AG10803 (cell line): ENCODE results near the gene ENTPD1.
A peak's percentile ranks its signal among the peaks of the same experiment; 100 is the strongest.
"Not testable (repeated sequence)": the region's sequence is repeated elsewhere in the genome, so short reads cannot be mapped to it uniquely, and the experiment has no call there.

ENCODE experiments used
- DNase-seq: peaks from one replicate; pipeline ENCODE4 v3.0.0; 2010; ENCODE audit warnings: low read depth
- H3K4me3 ChIP-seq: 2 replicates; pipeline ENCODE4 v1.5.1; 2011; ENCODE audit warnings: mild to moderate bottlenecking, low read length, control low read depth
- TF ChIP-seq, protein P1 (sequence below): conservative IDR thresholded peaks from 2 replicates; pipeline ENCODE4 v1.5.1; 2011; ENCODE audit warnings: mild to moderate bottlenecking, low read length, control low read depth, inconsistent platforms

The ENTPD1 gene

DNA sequence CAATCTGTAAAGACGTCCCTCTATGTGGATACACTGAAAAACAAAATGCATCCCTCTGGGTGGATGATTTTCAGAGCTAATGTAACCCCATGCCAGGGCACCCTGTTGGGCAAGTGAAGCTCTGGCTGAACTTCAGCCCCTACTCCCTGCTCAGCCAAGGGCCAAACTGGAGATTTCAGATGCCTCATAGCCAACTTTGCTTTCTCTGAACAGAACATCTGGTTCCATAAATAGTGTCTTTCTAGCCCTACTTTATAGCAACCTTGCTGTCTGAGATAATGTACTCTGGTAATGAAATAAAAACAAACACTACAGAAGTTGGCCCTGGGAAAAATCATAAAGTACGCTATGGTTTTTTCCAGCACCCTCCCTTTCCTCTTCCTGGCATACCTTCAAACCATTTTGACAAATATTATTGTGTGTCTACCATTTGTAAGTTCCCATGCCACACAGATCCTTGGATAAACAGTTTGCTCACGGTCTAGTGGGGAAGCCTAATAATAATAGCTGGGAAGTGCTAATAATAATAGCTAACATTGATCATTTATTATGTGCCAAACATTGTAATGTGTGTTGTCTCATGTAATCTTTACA lies 3.4 kb downstream of the ENTPD1 start:
- H3K4me3 ChIP-seq: no peak overlapping the region
- TF ChIP-seq, protein P1, sequence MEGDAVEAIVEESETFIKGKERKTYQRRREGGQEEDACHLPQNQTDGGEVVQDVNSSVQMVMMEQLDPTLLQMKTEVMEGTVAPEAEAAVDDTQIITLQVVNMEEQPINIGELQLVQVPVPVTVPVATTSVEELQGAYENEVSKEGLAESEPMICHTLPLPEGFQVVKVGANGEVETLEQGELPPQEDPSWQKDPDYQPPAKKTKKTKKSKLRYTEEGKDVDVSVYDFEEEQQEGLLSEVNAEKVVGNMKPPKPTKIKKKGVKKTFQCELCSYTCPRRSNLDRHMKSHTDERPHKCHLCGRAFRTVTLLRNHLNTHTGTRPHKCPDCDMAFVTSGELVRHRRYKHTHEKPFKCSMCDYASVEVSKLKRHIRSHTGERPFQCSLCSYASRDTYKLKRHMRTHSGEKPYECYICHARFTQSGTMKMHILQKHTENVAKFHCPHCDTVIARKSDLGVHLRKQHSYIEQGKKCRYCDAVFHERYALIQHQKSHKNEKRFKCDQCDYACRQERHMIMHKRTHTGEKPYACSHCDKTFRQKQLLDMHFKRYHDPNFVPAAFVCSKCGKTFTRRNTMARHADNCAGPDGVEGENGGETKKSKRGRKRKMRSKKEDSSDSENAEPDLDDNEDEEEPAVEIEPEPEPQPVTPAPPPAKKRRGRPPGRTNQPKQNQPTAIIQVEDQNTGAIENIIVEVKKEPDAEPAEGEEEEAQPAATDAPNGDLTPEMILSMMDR: no peak
- no peak for DNase-seq

GRCh38 chr10:95761939-95762492 lies 6.1 kb downstream of the ENTPD1 start:
- no peak for DNase-seq
- TF ChIP-seq, protein P1: no peak
- H3K4me3 ChIP-seq: no peak overlapping the region

- TF ChIP-seq, protein P1: no peak
- no peak overlapping the region for H3K4me3 ChIP-seq
- DNase-seq: peak; percentile 5
Measured at GRCh38 chr10:95767884-95768556, 12.1 kb downstream of the ENTPD1 start.

- H3K4me3 ChIP-seq: no peak overlapping the region
- DNase-seq: no peak
- TF ChIP-seq, protein P1: no peak
Measured at GRCh38 chr10:95770084-95770720, 14.2 kb downstream of the ENTPD1 start.

- not testable (repeated sequence) for H3K4me3 ChIP-seq, DNase-seq
Measured at GRCh38 chr10:95773454-95773853, 17.5 kb downstream of the ENTPD1 start.

DNA sequence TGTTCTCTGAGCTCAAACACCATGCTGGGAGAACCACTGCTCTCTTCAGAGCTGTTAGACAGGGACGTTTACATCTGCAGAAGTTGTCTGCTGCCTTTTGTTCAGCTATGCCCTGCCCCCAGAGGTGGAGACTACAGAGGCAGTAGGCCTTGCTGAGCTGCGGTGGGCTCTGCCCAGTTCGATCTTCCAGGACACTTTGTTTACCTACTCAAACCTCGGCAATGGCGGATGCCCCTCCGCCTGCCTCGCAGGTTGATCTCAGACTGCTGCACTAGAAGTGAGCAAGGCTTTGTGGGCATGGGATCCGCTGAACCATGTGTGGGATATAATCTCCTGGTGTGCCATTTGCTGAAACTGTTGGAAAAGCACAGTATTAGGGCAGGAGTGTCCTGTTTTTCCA lies 21.7 kb downstream of the ENTPD1 start:
- not testable (repeated sequence) for H3K4me3 ChIP-seq, DNase-seq

DNA sequence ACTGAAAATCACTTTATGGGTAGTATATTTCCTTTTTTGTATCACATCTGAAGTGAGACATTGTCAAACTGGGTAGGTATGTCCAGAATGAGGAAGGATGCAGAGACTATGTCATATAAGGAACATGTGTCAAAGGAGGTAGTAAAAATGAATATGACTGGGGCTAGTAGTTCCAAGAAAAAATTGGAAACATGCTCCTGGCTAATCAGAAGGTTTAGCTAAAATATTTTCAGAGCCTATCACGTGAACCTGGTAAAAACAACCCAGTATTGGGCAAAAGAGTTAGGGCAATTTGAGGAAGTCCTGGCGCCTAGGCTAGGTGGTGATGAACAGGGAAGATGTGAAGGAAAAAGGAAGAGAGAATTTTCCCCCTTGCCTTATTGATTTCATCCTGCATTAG lies 26.4 kb downstream of the ENTPD1 start:
- DNase-seq: no peak
- TF ChIP-seq, protein P1: no peak
- H3K4me3 ChIP-seq: no peak overlapping the region

- no peak for DNase-seq
- TF ChIP-seq, protein P1: no peak
- no peak overlapping the region for H3K4me3 ChIP-seq
Measured at GRCh38 chr10:95783741-95784140, 27.8 kb downstream of the ENTPD1 start.
